ENCODE measurements around the gene TSPAN32. TPM values are rescaled to one million over a fixed set of nuclear protein-coding genes. Genes with fewer than 3 reads are reported as not detected.

TSPAN32 gene
- polyA plus RNA-seq, 1 experiment = 0.42 TPM

- no peak for TF ChIP-seq CTCF (IDR thresholded peaks at IDR 0.05; ENCODE audit: insufficient read depth, low read depth, low read length)
- no peaks in the 10 kb centered on the region for H3K36me3 ChIP-seq (ENCODE audit: control insufficient read depth, insufficient read depth, low read length)
- no peak overlapping the region for H3K4me3 ChIP-seq (ENCODE audit: low read depth, low read length)
- ChIA-PET POLR2A (no interaction called here), CTCF (interaction anchor here (1.5 to 1.6 kb wide), 2 partner anchors 10 to 106 kb away, joined by 8 read pairs; no protein-coding TSS in a partner anchor)
- no peak for DNase-seq (ENCODE audit: low read depth)
- no peaks in the 10 kb centered on the region for H3K27me3 ChIP-seq (ENCODE audit: control insufficient read depth, insufficient read depth, low read length)
These were observed 12.3 kb downstream of the TSPAN32 start for GRCh38 chr11:2314136-2314524.

- TF ChIP-seq CTCF (IDR thresholded peaks at IDR 0.05; ENCODE audit: insufficient read depth, low read depth, low read length) = no peak
- Histone ChIP-seq H3K4me3 (ENCODE audit: low read depth, low read length) (no peak overlapping the region), H3K27me3 (ENCODE audit: control insufficient read depth, insufficient read depth, low read length) (no peaks in the 10 kb centered on the region), H3K36me3 (ENCODE audit: control insufficient read depth, insufficient read depth, low read length) (no peaks in the 10 kb centered on the region)
- no peak for DNase-seq (ENCODE audit: low read depth)
- ChIA-PET CTCF (interaction anchor here (1.5 to 2.5 kb wide), 2 partner anchors 9 to 105 kb away, joined by 8 to 12 read pairs; no protein-coding TSS in a partner anchor), POLR2A (no interaction called here)
These were observed 12.9 kb downstream of the TSPAN32 start for GRCh38 chr11:2314525-2315394.

DNA sequence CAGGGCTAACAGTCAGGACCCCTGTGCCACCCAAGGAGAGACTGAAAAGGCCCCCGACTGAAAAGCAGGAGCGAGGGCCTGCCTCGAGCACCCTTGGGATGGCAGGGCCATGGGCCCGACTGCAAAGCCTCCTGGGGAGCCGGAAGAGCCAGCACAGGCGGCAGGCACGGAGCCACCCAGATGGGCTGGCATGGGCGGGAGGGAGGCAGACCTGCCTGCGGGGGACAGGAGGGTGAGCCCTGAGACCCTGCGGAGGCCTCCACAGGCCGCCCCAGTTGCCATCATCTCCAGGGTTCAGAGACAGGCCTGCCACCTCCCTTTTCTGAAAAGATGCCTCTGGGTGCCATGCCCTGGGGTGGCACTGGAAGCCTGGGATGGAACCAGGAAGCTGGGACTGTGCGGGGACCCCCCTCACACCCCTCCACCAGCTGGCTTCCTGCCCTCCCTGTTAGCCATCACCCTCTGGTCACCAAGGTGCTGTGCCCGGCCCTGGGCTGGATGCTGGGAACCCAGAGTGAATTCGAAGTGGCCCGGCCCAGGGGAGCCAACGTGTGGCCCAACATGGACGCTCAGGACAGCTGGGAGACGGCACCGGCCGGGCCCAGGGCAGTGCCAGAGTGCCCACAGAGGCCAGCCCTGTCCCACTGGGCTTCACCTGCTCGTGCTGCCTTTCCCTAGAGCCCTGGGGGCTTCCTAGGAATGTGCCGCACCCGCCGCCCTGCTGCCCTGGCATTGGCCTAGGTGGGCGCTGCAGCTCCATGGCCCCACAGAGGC, 13.8 kb downstream of the TSPAN32 start:
- Histone ChIP-seq H3K4me3 (ENCODE audit: low read depth, low read length) (no peak overlapping the region), H3K36me3 (ENCODE audit: control insufficient read depth, insufficient read depth, low read length) (no peaks in the 10 kb centered on the region), H3K27me3 (ENCODE audit: control insufficient read depth, insufficient read depth, low read length) (no peaks in the 10 kb centered on the region)
- no peak for DNase-seq (ENCODE audit: low read depth)
- ChIA-PET POLR2A (no interaction called here), CTCF (interaction anchor here (1.6 to 2.5 kb wide), 2 partner anchors 10 to 105 kb away, joined by 3 to 12 read pairs; no protein-coding TSS in a partner anchor)
- TF ChIP-seq CTCF (IDR thresholded peaks at IDR 0.05; ENCODE audit: insufficient read depth, low read depth, low read length) = no peak

DNA sequence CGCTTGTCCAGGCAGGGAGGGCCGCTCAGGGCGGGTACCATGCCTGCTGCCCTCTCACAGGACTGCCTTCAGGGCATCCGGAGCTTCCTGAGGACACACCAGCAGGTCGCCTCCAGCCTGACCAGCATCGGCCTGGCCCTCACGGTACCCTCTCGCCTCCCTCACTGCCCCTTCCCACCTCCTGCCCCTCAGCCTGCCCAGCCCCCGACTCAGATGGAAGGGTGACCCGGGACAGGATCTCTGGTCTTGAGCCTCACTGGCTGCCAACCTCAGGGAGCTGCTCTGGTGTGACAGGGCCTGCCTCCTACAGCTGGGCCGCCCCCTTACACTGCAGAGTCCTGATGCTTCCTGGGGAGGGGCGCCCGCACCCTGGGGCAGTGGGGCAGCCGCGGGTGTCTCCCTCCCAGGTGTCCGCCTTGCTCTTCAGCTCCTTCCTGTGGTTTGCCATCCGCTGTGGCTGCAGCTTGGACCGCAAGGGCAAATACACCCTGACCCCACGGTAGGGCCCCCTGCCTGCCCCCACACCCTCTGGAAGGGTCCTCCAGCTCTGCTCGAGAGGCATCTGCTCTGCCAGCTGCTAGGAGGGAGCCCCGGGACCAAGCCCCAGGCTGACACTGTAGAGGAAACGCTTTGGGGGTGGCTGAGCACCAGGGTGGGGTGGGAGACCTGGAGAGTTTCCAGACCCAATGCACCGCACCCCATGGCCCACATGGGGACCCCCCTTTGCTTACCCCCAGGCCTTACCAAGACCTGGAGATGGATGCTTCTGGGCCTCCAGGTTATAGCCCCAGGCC, 14.6 kb downstream of the TSPAN32 start:
- CTCF ChIA-PET = interaction anchor here (1.6 to 2.5 kb wide), 2 partner anchors 11 to 105 kb away, joined by 3 to 12 read pairs; no protein-coding TSS in a partner anchor
- no peaks in the 10 kb centered on the region for H3K36me3 ChIP-seq (ENCODE audit: control insufficient read depth, insufficient read depth, low read length)
- POLR2A ChIA-PET = no interaction called here
- H3K27me3 ChIP-seq (ENCODE audit: control insufficient read depth, insufficient read depth, low read length) = no peaks in the 10 kb centered on the region
- H3K4me3 ChIP-seq (ENCODE audit: low read depth, low read length) = no peak overlapping the region
- no peak for DNase-seq (ENCODE audit: low read depth)
- no peak for TF ChIP-seq CTCF (IDR thresholded peaks at IDR 0.05; ENCODE audit: insufficient read depth, low read depth, low read length)

All from BJ (cell line).